Measurements from ENCODE around the gene NEK2.
A peak's percentile ranks its signal among the peaks of the same experiment; 100 is the strongest.
"Not testable (repeated sequence)": the region's sequence is repeated elsewhere in the genome, so short reads cannot be mapped to it uniquely, and the experiment has no call there.

NEK2 gene

DNA sequence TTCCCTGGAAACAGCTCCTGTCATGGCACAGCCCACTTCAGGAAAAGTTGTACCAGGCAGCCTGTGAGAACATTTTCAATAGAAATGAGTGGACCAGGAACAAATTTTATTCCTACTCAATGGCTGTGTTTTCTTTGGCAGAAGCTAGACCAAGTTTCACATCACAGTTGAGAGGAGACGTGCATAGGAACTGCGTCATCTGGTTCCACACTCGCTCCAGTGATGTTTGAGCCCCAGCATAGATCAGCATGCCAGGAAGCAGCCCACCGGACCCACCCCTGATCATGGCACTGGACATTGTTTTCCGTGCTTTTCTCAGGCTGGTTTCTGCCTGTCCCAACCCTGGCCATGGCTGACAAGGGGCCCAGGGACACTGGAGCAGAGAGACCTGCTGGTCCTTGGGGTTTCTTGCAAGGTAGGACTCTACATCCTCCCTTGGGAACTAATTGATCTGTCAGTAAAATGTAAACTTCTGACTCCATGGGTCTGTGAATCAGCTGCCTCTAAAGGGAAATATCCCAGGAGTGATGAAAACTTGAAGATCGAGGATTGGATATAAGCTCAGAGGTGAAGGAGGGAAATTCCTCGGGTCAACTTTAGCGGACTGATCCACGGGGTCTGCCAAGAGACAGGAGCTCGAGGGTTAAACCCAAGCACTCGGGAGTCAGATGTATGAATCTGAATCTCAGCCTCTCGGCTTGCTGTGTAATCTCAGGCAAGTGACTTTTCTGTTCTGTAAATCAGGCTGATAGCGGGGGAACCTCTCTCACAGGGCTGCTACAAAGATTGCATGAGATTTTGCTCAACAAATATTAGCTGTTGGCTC, 35.7 kb downstream of the NEK2 start:
- DNase-seq: no peak
- in situ Hi-C loops (cut with MboI; ENCODE audit: low pct_unique_long_range_greater_than_20kb, low sequenced_read_pairs): no loop called here

DNA sequence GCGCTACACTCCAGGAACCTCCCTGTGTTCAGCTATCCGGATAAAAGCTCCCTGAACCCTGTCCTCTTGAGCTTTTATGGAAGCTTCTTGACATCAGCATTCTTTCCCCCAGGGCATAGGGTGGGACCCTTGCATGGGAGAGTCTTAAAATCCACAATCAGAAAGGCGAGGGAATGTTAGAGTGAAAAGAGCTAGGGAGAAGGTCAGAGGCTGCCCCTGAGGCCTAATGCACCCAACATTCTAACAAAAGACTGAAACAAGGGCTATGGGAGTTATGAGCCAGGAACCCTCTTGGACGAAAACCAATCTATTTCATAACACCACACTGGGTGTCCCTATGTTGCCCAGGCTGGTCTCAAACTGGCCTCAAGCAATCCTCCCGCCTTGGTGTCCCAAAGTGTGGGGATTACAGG, 36.7 kb downstream of the NEK2 start:
- DNase-seq: no peak
- in situ Hi-C loops (cut with MboI; ENCODE audit: low pct_unique_long_range_greater_than_20kb, low sequenced_read_pairs): no loop called here

DNA sequence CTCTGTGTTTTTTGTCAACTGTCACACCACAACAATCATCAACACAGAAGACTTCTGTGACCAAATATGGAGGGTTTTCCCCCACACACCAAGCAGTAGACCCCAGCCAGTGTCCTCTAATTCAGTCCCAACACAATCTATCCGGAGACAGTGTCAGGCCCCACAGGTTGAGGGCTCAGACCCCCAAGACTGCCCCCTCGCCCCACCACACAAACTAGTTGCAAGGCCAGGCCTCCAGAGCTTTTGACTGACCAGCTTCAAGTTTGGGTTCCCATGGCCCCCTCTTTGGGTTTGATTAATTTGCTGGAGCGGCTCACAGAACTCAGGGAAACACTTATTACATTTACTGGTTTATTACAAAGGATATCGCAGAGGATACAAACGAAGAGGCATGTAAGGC, 37.2 kb downstream of the NEK2 start:
- in situ Hi-C loops (cut with MboI; ENCODE audit: low pct_unique_long_range_greater_than_20kb, low sequenced_read_pairs): no loop called here
- no peak for DNase-seq

DNA sequence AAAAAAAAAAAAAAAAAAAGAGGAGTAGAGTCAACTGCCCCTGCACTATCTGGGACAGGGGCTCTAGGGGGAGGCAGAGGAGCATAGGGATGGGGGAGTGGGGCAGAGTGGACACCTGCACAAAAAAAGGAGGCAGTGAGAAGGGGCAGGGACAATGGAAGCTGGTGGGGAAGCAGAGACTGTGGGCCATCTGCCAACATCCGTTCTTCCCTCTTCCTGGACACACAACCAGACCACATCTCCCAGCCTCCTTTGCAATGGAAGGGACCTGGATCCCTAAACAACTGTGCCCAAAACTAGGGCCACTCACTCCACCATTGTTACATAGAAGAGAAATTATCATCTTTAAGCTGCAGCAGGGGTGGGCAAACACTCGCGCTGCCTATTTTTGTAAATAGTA, 38.4 kb downstream of the NEK2 start:
- no peak for DNase-seq
- in situ Hi-C loops (cut with MboI; ENCODE audit: low pct_unique_long_range_greater_than_20kb, low sequenced_read_pairs): no loop called here

DNA sequence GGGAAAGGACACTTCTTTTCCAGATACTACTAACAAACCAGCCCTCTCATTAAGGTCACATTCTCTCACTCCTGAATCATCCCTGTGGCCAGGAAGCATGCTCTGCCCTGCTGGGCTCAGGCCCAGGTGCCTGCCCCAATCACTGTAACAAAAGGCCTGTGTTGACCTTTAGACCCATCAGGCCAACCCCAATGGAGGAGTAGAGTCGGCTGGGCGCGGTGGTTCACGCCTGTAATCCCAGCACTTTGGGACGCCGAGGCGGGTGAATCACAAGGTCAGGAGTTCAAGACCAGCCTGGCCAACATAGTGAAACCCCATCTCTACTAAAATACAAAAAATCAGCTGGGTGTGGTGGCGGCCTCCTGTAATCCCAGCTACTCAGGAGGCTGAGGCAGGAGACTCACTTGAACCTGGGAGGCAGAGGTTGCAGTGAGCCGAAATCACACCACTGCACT, 38.8 kb downstream of the NEK2 start:
- in situ Hi-C loops (cut with MboI; ENCODE audit: low pct_unique_long_range_greater_than_20kb, low sequenced_read_pairs); DNase-seq: not testable (repeated sequence)

DNA sequence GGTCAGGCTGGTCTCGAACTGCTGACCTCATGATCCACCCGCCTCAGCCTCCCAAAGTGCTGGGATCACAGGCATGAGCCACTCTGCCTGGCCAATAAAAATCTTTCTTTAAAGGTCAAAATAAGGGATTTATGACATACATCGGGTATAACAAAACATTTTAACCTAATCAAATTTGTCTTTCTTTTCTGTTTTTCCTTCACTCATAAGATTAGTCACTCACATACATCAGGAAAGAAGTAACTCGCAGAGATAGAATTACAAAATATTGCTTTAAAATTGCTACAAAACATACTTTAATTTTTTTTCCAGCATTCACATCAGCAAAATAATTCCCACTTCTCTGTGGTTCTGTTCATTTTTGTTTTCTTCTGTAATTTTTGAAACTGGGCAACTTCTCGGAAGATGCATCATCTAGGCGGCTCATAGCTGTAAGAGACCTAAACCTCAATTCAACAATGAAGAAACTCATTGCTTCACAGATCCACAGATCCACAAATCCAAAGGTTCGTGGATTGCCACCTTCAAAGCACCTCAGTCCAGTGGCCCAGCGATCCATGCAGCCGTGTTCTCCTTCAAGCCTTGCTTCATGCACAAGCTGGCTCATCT, 39.7 kb downstream of the NEK2 start:
- no peak for DNase-seq
- in situ Hi-C loops (cut with MboI; ENCODE audit: low pct_unique_long_range_greater_than_20kb, low sequenced_read_pairs): no loop called here

DNA sequence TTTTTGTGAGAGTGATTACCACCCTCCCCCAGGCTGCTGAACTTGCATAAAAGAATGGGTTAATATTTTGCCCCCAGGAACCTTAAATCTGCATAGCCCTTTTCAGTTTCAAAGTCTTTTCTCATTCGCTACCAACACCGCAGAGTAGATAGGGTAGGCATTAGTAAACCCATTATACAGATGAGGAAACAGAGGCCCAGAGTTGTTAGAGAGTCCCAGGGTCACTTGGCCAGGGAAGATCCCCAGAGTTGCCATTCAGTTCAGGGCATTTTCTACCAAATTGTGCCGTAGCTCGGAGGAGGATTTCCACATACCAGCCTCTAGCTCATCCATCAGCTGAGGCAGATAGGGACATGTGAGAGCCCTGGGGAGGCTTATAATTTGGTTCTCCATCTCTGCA, 40.5 kb downstream of the NEK2 start:
- in situ Hi-C loops (cut with MboI; ENCODE audit: low pct_unique_long_range_greater_than_20kb, low sequenced_read_pairs): no loop called here

DNA sequence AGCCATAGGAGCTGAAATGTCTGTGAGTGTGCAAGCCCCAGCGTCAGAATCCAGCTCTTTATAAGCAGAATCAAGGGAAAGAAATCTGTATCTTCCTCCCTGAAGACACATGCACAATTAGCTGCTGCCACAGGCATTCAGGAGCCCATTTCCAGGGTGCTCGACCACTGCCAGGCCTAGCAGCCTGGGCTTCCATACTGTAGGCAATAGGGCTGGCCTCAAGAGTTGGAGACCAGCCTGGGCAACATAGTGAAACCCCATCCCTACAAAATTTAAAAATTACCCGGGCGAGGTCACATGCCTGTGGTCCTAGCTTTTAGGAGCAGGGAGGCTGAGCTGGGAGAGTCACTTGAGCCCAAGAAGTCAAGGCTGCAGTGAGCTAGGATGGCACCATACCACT, 41.0 kb downstream of the NEK2 start:
- in situ Hi-C loops (cut with MboI; ENCODE audit: low pct_unique_long_range_greater_than_20kb, low sequenced_read_pairs): no loop called here

More for the DNA sequence above, 40.5 kb downstream of the NEK2 start:
- no peak for DNase-seq

DNA sequence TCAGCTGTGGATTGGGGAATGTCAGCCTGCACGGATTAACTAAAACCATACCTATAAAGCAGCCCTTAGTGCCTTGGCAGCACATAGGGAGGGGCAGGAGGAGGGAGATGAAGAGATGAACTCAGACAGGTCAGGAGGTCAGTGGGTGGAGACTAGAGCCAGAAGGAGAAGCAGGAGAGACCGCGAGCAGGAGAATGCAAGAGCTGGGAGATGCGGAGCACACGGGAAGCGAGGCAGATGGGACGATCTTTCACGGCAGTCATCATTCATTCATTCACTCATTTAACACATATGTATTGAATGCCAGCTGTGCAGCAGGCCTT, 41.9 kb downstream of the NEK2 start:
- in situ Hi-C loops (cut with MboI; ENCODE audit: low pct_unique_long_range_greater_than_20kb, low sequenced_read_pairs): no loop called here
- no peak for DNase-seq

More for the DNA sequence above, 41.0 kb downstream of the NEK2 start:
- no peak for DNase-seq

DNA sequence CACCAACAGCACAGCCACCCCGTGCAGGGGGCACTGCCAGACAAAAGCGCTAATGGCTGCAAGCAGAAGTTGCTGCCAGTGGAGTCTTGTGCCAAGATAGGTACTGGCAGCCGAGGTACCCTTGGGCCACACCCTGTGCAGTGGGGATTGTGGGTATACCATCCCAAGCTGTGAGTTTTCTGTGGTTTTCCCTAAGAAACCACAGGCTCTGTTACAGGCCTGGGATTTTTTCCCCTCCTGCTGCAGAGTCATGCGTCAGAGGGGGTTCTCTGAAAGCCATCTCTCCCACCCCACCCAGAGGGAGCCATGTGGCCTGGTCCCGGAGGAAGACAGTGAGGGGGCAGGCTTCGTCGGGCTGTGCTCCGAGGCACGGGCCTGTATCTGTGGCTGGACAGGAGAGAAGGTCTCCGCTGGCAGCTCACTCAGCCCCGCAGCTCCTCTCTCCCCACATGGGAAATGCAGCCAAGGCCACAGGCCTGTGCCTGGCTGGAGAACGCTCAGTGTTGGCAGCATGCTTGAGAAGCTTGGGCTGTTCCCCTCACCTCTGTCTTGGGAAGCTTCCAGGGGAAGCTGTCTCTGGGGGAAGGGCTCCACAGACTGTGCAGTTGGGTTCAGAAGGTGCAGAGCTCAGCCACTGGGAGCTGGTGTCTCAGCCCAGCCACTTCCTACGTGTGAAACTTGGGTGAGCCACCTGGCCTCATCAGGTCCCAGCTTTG, 42.5 kb downstream of the NEK2 start:
- peak; percentile 43 for DNase-seq
- in situ Hi-C loops (cut with MboI; ENCODE audit: low pct_unique_long_range_greater_than_20kb, low sequenced_read_pairs): no loop called here

DNA sequence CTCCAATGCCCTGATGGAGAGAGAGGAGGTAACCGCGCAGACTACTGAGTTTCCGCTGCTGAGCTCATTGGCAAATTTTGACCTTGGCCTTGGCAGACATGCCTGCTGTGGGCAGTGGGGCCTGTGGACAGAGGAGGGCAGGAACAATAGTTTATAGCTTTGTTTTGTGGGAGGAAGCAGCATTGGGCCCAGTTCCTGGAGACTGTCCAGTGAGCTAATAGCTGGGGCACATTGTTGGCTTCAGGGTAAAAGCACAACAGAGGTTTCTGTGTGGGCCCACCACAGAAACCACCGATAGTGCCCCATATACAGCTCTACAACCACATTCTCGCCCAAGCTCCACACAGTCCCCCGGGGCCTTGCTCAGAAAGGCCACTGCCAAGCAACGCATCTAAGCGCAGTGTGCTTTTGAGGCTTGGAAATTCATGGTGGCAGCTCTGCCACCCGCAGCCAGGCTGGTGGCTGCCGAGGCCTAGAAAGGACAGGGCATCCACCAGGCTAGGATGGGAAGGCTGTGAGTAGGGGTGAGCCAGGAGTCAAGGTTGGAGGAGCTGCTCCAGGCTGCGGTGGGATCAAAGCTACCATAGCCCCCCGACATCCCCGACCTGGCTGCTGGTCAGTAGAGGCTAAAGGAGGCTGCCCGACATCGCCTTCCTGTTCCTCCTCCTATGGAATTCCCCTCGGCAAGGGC, 43.2 kb downstream of the NEK2 start:
- in situ Hi-C loops (cut with MboI; ENCODE audit: low pct_unique_long_range_greater_than_20kb, low sequenced_read_pairs): no loop called here
- DNase-seq: no peak

DNA sequence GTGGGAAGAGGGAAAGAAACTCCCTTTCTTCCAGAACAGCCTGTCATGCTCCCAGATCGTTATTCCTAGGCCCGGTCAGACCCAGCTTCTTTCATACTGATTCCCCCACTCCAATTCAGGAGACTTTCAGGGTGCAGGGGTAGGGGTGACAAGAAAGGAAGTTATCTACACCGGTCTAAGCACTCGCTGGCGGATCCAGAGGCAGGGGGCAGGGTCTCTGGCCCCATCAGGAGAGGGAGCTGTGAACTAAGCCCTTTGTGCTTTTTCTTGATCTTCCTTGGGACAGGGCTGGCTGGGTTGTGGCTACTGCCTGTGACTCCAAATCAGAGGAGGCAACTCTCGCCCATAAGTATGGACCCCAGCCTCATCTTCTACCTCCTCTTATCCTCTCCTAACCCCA, 44.3 kb downstream of the NEK2 start:
- in situ Hi-C loops (cut with MboI; ENCODE audit: low pct_unique_long_range_greater_than_20kb, low sequenced_read_pairs): no loop called here
- DNase-seq: no peak

DNA sequence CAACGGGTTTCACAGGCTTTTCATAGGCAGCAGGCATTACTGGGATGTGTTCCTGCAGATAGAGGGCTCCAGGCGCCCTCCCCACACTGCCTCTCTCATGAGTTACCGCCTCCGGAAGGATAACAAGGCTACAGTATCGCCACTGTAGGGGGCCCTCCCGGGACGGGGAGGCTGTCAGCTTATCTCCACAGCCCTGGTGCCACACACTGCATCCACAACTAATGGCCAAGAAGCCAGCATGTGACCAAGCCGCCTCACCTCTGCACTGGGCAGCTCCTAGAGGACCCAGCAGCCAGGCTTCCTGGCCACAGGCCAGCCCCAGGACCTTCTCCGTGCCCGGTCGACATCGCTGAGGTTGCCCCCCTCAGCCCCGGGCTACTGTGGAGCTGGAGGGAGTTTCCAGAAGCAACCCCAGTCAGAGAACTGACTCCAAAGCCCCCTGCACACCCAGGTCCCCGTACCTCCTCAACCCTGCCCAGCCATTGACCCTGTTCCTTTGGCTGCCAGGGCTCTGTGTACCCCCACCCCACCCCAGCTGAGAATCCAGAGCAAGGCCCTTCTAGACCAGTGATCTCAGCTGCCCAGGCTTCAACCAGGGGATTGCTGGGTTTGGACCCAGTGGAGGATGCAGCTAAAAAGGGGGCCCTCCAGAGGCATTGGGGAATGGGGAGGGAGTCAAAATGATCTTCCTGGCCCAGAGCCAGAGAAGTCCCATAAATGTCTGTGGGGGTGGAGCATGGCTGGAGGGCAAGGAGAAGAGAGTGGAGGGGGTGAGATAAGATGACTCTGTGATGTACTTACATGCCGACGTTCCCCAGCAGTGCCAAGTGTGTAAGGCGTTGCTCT, 45.0 kb downstream of the NEK2 start:
- peak; percentile 18 for DNase-seq
- in situ Hi-C loops (cut with MboI; ENCODE audit: low pct_unique_long_range_greater_than_20kb, low sequenced_read_pairs): no loop called here

DNA sequence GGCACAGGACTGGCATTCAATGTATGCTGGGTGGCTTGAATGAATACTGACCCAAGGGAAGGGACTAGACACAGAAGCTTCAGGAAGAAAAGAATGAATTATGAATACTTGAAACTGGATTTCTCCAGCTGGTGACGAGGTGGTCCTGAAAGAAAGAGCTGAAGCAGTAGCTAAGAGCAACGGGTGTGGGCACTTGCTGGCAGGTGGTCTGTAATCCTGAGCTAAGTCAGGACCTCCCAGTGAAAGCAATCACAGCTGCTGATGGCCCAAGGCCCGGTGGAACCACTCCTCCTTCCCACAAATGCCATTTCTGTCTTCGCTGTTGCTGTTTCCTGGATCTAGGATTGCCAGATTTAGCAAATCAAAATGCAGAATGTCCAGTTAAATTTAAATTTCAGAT, 47.0 kb downstream of the NEK2 start:
- in situ Hi-C loops (cut with MboI; ENCODE audit: low pct_unique_long_range_greater_than_20kb, low sequenced_read_pairs): no loop called here
- no peak for DNase-seq

DNA sequence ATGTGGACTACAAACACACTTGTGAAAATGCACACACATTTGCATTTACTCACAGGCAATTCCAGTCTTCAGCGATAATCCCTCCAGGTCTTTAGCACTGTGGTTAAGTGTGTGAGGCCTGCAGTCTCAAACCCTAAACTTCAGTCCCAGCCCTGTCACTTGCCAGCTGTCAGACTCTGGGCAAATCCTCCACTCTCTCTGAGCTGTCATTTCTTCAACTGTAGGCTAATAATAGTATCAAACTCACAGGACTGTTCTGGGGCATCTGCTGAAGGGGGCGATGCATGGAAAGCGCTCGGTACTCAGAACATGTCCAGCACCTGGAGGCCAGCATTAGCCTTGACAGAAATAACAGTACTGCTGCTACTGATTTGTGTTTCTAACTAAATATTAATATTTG, 48.2 kb downstream of the NEK2 start:
- DNase-seq: no peak
- in situ Hi-C loops (cut with MboI; ENCODE audit: low pct_unique_long_range_greater_than_20kb, low sequenced_read_pairs): no loop called here

DNA sequence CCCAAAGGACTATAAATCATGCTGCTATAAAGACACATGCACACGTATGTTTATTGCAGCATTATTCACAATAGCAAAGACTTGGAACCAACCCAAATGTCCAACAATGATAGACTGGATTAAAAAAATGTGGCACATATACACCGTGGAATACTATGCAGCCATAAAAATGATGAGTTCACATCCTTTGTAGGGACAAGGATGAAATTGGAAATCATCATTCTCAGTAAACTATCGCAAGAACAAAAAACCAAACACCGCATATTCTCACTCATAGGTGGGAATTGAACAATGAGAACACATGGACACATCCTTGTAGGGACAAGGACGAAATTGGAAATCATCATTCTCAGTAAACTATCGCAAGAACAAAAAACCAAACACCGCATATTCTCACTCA, 49.6 kb downstream of the NEK2 start:
- in situ Hi-C loops (cut with MboI; ENCODE audit: low pct_unique_long_range_greater_than_20kb, low sequenced_read_pairs): not testable (repeated sequence)

DNA sequence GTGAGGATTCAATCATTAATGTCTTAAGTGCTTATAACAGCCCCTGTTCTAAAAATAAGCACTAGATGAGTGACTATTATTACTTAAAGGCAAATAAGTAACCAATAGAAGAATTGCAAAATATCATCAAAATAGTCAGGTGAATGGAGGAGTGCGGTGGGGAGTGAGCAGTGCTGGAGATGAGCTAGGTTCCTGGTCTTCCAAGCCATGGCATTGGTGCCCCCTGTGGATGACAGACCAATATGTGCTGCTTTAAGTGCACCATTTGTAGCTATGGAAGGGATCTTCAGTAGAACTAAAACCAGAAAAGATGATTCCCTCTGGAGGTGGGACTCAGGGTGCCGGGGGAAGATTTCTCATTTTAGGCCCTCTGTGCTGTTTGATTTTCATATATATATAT, 50.4 kb downstream of the NEK2 start:
- in situ Hi-C loops (cut with MboI; ENCODE audit: low pct_unique_long_range_greater_than_20kb, low sequenced_read_pairs): no loop called here
- DNase-seq: peak; percentile 62

More for the DNA sequence above, 49.6 kb downstream of the NEK2 start:
- DNase-seq: not testable (repeated sequence)

DNA sequence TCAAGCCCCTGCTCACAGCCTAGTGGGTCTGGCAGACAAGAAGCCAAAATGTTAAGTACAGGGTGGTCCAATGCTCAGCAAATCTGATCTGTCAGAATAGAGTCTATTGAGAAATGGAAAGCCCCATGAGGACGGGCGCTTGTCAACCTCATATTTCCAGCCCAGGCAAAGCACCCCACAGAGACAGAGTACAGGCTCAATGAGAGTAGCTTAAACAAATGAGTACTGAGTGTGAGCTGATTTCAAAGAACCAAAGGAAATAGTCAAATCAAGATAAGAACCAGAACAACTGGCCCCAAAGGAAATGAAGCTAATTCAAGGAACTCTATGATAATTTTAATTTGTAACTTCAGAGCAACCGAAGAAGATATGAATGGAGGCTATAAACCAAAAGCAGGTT, 51.9 kb downstream of the NEK2 start:
- in situ Hi-C loops (cut with MboI; ENCODE audit: low pct_unique_long_range_greater_than_20kb, low sequenced_read_pairs): no loop called here
- DNase-seq: peak; percentile 20

All from KBM-7 (cell line).